GM21515 (cell line): ENCODE data around the gene SCFD2.

ENCODE experiments used
- ATAC-seq: cut with Tn5 transposase; IDR thresholded peaks from one replicate; pipeline ENCODE4 v1.9.1; 2021; ENCODE audit not compliant: unreplicated experiment

The SCFD2 gene

DNA sequence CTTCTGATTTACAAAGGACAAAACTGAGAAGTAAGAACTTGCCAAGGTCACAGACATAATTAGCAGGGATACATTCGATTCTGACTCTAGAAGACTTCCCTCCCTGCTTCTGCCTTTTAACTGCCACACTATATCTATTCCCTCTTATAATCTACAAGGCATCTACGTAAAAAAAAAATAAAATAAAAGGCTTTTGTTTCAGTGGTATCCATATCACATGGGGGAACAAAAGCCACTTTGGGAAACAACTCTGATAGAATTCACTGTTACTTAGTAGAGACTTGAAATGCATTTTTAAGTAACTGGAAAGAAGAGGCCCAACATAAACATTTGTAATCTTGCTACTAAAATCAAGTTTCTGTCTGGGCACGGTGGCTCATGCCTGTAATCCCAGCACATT lies 247.2 kb downstream of the SCFD2 start:
- no peak for ATAC-seq

DNA sequence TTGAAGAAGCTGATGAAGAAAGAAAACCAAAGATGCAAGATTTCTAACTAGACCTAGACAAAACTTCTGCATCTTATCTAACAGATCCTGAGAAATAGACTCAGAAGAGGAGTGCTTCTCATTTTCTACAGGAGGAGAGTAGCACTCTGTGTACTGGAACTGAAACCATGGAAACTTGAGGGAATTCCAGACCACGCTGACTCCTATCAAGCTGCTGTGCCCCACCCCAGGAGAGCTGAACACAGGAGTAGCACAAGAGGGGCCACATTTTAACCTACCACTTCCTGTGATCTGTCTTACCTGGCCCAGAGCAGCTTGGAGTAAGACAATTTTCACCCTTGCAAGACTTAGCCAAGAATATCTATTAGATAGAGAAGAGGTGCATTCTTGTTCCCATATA lies 248.9 kb downstream of the SCFD2 start:
- no peak for ATAC-seq

DNA sequence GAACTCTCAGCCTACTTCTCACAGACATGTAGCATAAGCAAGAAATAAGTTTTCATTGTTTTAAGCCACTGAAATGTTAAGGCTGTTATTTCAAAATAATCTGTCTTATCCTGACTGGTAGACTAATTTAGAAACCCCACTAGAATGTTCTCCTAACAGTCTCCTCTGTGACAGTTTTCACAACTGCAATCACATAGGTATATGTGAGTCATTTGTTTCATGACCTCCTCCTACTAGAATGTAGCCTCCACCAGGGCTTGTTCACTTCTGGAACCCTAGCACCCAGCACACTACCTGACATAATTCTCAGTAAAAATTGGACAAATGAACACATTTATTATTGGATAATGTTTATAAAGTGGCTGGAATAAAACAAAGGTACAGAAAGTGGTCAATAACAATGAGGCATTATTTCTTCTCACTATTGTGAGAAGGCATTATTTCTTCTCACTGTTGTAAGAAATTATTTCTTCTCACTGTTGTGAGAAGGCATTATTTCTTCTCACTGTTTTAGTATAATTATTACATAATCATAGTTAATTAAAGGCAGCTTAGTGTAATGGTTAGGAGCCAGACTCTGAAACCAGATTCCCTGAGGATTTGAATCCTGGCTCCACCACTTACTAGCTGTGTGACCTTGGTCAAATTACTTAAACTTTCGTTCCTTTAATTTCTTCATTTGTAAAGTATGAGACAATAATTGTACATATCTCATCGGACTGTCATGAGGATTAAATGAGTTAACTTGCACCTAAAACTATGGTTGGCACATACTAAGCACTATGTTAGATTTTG lies 252.2 kb downstream of the SCFD2 start:
- ATAC-seq, result no peak

DNA sequence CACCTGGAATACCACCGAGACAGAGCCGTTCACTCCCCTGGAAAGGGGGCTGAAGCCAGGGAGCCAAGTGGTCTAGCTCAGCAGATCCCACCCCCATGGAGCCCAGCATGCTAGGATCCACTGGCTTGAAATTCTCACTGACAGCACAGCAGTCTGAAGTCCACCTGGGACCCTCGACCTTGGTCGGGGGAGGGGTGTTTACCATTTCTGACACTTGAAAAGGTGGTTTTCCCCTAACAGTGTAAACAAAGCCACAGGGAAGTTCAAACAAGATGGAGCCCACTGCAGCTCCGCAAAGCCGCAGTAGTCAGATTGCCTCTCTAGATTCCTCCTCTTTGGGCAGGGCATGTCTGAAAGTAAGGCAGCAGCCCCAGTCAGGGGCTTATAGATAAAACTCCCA lies 260.5 kb downstream of the SCFD2 start:
- ATAC-seq, result no peak

DNA sequence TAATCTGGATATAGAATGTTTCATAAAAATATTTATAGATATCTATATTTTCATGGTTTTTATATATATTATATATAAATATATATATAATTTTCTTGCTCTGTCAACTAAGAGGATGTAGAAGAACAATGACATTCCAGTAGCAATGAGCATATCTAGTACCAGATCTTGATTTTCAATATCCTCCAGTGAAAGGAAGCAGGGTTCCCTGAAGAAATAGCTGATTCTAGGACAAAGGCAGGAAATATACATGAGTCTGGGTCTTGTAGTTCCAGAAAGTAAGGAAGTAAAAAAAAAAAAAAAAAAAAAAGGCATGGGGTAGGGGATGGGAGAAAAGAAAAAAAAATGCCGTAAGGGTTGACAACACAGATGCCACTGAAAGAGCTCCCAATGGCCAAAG lies 262.4 kb downstream of the SCFD2 start:
- no peak for ATAC-seq

DNA sequence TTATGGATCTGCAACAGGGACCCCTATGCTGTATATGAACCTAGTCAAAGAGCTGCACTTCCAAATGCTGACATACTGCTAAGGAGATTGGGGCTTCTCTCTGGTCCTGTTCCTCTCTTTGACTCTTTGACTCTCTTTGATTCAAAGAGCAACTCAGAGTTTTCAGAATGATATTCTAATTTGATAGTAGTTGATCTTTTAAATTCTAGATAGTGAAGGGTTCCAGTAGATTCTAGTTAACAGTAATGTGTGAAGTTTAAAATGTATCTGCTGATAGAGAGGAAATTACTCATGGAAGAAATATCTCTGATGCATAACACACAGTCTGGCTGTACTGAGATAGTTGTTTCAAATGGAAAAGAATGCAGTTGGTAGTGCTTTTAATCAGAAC lies 264.7 kb downstream of the SCFD2 start:
- ATAC-seq, result no peak

DNA sequence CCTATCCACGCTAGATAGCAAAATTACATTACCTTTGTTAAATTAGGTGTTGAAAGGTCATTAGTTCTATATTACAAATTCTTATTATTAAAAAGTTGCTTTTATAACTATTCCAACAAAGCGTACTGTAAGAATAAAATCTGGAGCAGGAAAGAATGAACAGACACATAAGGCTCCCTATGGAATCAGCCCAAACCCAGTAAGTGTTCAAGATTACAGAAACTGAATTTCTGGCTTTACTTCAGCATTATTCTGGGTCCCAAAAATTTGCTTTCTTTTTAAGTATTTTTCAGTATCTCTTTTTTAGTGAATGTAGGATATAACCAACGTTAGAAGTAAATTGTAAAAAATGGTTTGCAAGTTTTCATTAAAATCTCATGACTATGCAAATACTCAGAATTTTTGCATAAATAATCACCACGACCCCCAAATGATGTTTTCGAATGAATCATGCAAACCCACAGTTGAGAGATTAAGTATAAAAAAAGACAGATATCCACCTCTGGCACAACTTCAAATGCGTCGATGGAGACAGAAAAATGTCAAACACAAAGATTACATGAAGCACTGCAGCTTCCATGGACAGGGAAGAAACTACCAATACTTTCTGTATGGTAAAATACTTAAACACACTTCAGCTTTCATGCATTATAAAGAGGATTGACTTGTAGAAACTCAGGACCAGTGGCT lies 265.2 kb downstream of the SCFD2 start:
- no peak for ATAC-seq

DNA sequence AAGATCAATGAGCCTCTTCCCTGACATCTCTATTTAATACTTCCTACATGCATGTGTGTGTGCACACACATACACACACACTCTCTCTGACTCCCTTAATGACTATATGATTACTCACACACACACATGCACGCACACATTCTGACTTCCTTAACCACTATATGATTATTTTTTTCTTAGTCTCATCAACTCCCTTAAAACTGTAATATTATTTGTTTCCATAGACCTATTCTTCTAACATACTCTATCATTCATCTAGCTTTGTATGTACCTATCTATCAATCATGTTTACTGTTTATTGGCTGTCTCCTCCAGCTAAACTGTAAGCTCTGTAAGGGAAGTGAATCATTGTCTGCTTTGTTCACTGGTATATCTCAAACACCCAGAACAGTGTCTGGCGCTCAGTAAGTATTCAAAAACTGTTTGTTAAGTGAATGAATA lies 267.2 kb downstream of the SCFD2 start:
- ATAC-seq, result no peak

DNA sequence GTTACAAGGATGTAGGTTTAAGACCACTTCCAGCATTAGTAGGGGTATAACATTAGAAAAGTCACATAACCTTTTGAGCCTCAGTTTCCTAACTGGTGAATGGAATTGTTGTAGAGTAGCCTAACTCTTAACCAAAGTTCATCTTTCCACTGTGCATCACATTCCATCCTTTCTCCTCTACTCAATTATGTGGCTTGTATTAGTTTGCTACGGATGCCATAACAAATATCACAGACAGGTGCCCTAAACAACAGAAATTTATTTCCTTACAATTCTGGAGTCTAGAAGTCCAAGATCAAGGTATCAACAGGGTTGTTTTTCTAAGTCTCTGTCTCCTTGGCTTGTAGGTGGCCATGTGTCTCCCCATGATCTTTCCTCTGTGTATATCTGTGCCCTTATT lies 271.8 kb downstream of the SCFD2 start:
- ATAC-seq, result no peak

DNA sequence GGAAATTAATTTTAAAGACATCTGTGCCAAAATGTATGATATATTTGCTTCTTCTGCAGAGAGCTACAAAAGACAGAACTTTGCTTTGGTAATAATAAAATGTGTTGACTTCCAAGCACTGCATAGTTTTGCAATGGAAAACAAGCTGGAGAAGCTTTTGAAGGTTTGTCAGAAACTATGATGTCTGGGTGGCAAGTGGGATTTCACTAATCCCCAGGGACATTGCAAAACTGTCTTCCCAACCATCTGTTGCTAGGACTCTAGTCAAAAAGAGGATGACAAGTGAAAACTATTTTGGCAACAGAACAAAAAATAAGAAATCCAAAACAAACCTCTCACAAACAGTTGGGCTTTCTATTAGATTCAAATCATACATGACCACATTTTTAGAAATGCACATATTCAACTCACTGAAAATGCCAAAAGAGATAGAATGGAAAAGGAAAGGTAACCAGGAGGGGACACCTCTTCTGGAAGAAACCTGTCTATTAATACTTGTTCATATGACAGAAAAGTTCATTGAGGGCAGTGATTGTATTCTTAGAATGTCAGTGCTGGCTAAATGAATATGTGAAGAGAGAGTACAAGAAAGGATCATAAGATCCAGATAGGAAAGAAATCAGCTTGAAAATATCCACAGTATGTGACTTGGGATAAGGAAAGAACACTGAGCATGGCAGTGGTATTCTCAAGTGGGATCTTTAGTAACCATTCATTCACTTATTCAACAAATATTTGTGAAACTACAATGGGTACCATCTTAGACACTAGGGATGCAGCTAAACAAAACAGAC lies 275.7 kb downstream of the SCFD2 start:
- no peak for ATAC-seq

DNA sequence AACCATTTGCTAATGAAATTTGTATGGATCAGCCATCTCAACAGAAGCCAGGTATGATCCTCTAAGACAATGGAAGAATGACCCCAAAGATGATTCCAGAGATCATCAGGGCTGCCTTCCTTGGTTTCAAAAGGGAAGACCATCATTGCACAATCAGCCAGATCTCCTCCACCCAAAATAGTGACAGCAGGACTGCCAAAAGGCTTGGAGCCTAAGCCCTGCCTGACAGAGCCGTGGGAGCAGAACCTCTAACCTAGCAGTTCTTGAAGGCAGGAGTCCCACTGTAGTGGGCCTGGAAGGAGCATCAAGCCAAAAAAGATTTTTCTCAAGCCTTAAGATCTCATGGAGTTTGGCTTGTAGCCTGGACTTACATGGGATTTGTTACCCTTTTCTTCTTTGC lies 277.7 kb downstream of the SCFD2 start:
- ATAC-seq, result no peak

DNA sequence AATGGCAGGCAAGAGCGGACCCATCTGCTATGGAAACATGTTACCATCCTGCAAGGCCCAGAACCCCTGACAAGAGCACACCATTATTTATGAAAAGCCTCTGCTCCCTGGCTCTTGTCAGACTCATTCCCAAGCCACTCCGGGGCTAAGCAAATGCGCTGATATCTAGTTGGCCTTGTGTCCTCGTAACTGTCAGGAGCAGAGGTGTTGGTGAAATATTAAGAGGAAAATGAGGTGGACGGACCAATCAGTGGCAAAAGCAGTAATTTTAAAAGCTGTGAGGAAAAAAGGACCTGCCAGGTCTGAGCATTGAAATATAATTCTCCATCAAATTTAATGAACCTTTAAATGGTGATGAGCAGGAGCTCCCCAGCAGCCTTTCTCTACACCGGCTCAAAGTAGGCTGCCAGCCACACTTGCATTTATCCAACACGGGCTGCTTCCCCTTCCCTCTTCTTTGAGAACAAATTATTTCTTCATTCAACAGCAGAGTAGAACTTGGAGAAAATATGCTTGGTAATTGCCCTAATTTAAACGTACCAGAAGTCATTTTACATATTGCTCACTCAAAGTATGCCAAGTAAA lies 289.4 kb downstream of the SCFD2 start:
- no peak for ATAC-seq

DNA sequence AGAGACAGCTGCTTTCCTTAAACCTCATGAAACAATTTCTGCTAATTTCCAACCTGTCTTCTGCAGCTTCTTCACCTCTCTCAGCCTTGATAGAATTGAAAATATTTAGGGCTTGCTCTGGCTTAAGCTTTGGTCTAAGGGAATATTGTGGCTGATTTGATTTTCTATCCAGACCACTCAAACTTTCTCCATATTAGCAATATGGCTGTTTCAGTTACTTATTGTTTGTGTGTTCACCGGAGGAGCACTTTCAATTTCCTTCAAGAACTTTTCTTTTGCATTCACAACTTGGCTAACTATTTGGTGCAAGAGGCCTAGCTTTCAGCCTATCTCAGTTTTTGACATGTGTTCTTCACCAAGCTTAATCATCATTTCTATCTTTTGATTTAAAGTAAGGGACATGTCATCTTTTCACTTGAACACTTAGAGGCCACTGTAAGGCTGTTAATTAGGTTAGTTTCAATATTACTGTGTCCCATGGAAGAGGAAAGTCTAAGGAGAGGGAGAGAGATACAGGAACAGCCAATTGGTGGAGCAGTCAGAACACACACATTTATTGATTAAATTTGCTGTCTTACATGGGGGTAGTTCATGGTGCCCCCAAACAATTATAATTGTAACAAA lies 290.6 kb downstream of the SCFD2 start:
- no peak for ATAC-seq

DNA sequence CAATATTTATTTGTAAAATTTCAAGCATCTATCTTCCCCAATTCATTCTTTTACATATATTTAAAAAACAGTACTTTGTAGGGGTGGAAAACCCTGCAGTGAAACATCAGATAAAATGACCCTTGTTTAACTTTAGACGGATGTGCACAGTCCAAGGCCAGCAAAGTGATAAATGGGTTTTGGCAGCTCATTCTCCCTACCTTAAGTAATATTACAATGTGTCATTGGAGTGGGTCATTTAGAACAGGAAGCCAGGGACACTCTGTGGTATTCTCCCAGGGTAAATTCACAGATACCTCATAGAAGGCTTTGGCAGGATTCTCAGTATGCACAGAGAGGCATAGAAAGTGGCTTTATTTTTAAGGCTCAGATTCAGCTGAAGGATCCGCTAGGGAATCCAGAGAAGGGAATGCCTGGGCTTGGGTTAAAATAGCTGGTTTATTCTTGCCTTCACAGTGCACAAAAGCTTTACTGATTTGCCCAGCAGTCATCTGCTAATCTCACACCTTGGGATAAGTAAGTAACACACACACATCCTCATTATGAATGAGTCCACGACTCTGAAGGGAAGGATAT lies 297.0 kb downstream of the SCFD2 start:
- no peak for ATAC-seq

DNA sequence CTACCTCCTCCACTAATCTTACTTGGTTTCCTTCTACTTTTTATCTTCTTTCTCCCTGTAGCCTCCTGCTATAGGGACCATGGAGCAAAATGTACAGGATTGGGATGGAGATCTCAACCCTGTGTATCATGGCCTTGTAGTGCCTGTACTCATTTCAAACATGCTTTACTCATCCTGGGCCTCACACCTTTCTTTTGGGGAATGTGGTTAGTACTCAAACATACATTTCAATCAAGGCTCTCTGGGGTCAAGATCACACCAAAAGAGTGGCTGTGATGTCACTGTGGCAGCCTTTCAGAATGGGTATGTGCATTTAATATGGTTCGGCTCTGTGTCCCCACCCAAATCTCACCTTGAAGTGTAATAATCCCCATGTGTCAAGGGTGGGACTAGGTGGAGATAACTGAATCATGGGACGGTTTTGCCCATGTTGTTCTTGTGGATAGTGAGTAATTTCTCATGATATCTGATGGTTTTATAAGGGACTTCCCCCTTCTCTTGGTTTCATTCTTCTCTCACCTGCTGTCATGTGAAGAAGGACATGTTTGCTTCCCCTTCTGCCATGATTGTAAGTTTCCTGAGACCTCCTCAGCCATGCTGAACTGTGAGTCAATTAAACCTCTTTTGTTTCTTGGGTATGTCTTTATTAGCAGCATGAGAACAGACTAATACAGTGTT lies 298.6 kb downstream of the SCFD2 start:
- no peak for ATAC-seq

DNA sequence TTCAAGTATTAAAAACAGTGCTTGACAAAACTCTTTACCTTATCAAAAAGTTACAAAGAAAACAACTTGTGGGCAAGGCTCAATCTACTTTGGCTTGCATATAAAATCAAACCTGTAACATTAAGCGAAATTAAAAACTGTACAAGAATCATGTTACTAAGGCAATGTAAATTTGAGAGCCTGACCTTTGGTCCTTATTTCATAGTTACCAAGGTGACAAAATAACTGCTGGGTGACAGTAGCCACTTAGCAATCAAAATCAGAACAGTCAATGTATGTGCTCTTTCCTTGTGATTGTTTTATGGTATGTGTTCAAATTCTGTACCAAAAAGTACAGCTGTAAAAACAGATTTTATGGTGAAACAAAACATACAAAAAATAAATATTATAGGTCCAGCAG lies 299.7 kb downstream of the SCFD2 start:
- ATAC-seq, result no peak

DNA sequence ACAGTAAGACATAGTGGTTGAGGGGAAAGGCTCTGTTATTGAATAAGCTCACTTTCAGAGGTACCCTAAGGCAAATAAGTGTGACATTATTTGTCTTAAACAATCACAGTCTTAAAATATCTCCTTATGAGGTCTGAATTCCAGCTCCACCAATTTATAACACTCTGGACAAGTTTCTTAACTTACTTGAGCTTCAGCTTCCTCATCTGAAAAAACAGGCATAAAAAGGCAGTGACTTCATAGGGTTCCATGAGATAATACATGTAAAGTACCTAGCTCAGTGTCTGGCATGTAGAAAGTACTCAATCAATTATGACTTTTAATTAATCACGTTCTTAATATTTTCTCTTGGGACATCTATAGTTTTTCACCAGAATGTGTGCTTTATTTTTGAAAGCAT lies 301.3 kb downstream of the SCFD2 start:
- ATAC-seq, result no peak

DNA sequence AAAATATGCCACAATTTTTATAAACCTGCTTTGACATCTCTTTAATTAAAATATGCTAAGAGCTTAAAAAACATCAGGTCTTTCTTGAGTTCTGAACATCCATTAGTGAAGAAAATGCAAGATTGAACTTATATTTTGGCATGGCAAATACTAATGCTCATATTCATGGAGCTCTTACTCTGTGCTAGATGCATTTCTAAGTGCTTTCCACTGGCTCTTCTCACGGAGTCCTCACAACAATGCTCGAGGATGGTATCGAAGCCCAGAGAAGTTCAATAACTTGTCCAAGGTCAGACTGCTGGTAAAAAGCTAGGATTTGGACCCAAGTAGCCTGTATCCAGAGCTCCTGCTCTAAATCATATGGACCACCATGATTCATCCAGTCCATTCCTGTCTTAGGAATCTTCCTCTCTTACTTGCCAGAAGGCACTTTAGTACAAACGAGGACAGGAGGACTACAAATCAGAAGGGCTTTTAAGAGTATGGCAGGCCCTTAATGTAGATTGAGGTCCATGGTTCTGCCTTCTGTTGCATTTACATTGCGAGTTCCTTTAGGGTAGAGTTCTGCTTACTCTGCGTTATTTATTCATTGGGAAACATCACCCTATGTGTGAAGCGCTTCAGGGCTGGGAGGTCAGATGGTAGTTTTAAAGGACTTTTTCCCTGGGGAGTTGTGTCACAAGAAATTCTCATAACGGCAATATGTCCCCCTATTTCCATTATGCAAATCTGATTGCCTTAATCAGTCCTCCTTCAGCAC lies 304.6 kb downstream of the SCFD2 start:
- ATAC-seq, result no peak

DNA sequence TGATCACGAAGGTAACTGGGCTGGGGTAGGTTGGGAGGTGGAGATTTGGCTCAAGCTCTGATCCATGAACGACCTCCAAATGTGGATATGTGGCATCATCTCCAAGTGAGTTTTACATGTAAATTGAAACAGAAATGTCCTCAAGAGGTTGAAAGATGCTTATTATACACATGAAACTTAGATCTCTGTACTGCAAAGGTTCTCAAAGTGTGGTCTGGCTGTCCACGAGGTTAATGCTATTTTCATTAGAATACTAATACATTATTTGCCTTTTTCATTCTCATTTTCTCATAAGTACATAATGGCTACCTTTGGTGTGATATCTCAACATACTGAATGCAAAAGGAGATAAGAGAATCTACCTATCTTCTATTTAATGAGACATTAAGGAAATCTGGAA lies 305.6 kb downstream of the SCFD2 start:
- ATAC-seq, result no peak
